Suprapubic skin (tissue), 3 donors: Measurements from ENCODE around the gene INSIG1.

ENCODE experiments used
- CTCF ChIP-seq, 2 donors: fragments of 200-600 bp in 1 of 2; fragments of 450-650 bp in 1 of 2; sonication (generic) in 1 of 2; IDR thresholded peaks; one replicate each; pipeline ENCODE4 v1.5.1; 2016 to 2019; ENCODE audit warnings: antibody characterized with exemption in 2 of 2, mild to moderate bottlenecking in 1 of 2, moderate library complexity in 1 of 2
- POLR2A ChIP-seq, 2 donors: fragments of 450-650 bp; IDR thresholded peaks; one replicate each; pipeline ENCODE4 v1.6.1; 2017; ENCODE audit warnings: antibody characterized with exemption in 2 of 2, mild to moderate bottlenecking in 2 of 2, moderate library complexity in 2 of 2

- no peak for TF ChIP-seq POLR2A (IDR thresholded peaks at IDR 0.05)
- no peak for TF ChIP-seq CTCF (IDR thresholded peaks at IDR 0.05)
These were observed 3.2 kb upstream of the INSIG1 start for GRCh38 chr7:155294511-155294778.
